HepG2 (cell line): ENCODE measurements around the gene GSTM4. TPM values are rescaled to one million over a fixed set of nuclear protein-coding genes. Genes with fewer than 3 reads are reported as not detected.

ENCODE experiments used
- ATAC-seq: fragments of 200-7000 bp; cut with Tn5 transposase; 3 replicates; pipeline ENCODE4 v1.9.1; 2020; ENCODE audit warnings: mild to moderate bottlenecking, moderate library complexity
- BruUV-seq: library from RNA; stranded (reverse); fragments of 400-500 nt; replicated peaks from 2 replicates; lab custom pipeline; 2021; lab: Mats Ljungman, UMichigan
- CTCF ChIA-PET: fragments of 300-600 bp; formaldehyde crosslinking; extraction: SDS; loops from one replicate; lab custom pipeline; 2021; ENCODE audit warnings: low total read pairs, inconsistent platforms, low intra/inter-chr PET ratio; lab: Yijun Ruan, JAX
- POLR2A ChIA-PET: fragments of 350-600 bp; sonication (Branson Sonifier 250); formaldehyde crosslinking; loops from one replicate; lab custom pipeline; 2020; ENCODE audit warnings: antibody characterized with exemption, inconsistent platforms; lab: Yijun Ruan, JAX
- DNase-seq: peaks from one replicate; pipeline ENCODE4 v3.0.0-alpha.2; 2015; ENCODE audit warnings: low spot score
- FAIRE-seq: peaks from 3 replicates; lab custom pipeline; 2011; peaks lifted over from hg19 to GRCh38; lab: Jason Lieb, UNC
- H2AFZ ChIP-seq: one replicate; pipeline ENCODE4 v1.6.1; 2011; ENCODE audit warnings: low read length, inconsistent platforms
- H3K27ac ChIP-seq: fragments of 300-600 bp; 3 replicates; pipeline ENCODE4 v1.8.0; 2011; ENCODE audit warnings: mixed run types, mild to moderate bottlenecking, mixed read lengths, low read length, inconsistent platforms; ENCODE audit not compliant: insufficient read depth; ENCODE audit errors: extremely low read length
- H3K27me3 ChIP-seq, 2 experiments: fragments of 200-600 bp in 1 of 2; 2 replicates in 1 of 2; 3 replicates in 1 of 2; pipeline versions ENCODE4 v1.6.0 to v1.8.0; 2011; ENCODE audit warnings: low read length in 2 of 2, mild to moderate bottlenecking in 2 of 2, moderate library complexity in 2 of 2, inconsistent platforms in 1 of 2; ENCODE audit not compliant: insufficient read depth in 2 of 2, control insufficient read depth in 1 of 2
- H3K36me3 ChIP-seq, 2 experiments: fragments of 200-600 bp in 1 of 2; replicated peaks in 1 of 2; 2 replicates in 1 of 2; 3 replicates in 1 of 2; pipeline versions ENCODE4 v1.5.1 to v1.8.0; 2011; ENCODE audit warnings: low read length in 2 of 2, inconsistent platforms in 1 of 2; ENCODE audit not compliant: insufficient read depth in 2 of 2, control insufficient read depth in 1 of 2
- H3K4me1 ChIP-seq: 2 replicates; pipeline ENCODE4 v1.5.1; 2012; ENCODE audit warnings: low read length, inconsistent platforms; ENCODE audit not compliant: insufficient read depth
- H3K4me2 ChIP-seq: 2 replicates; pipeline ENCODE4 v1.6.0; 2011; ENCODE audit warnings: low read depth, low read length, inconsistent platforms
- H3K4me3 ChIP-seq, 3 experiments: fragments of 200-600 bp in 1 of 3; sonication (generic), shearing (Covaris generic) in 1 of 3; replicated peaks in 1 of 3; 2 replicates each; pipeline ENCODE4 v1.5.1; 2011 to 2016; ENCODE audit warnings: low read length in 3 of 3, inconsistent platforms in 2 of 3, low read depth in 2 of 3, mild to moderate bottlenecking in 2 of 3, control low read depth in 1 of 3, mixed read lengths in 1 of 3; ENCODE audit not compliant: insufficient read depth in 1 of 3
- H3K79me2 ChIP-seq: one replicate; pipeline ENCODE4 v1.6.1; 2011; ENCODE audit warnings: low read length, inconsistent platforms; ENCODE audit not compliant: insufficient read depth
- H3K9ac ChIP-seq: 2 replicates; pipeline ENCODE4 v1.6.0; 2011; ENCODE audit warnings: mild to moderate bottlenecking, low read depth, low read length, inconsistent platforms; ENCODE audit not compliant: insufficient read depth
- H3K9me3 ChIP-seq: 2 replicates; pipeline ENCODE4 v1.5.1; 2012; ENCODE audit warnings: mild to moderate bottlenecking, low read length
- H4K20me1 ChIP-seq: 2 replicates; pipeline ENCODE4 v1.6.0; 2011; ENCODE audit warnings: inconsistent platforms, mild to moderate bottlenecking, low read length, moderate library complexity; ENCODE audit not compliant: insufficient read depth
- AHR ChIP-seq: IDR thresholded peaks from 2 replicates; pipeline ENCODE4 v1.6.1; 2018; ENCODE audit warnings: missing genetic modification reagents, missing compliant biosample characterization
- MAFG ChIP-seq: sonication (generic); formaldehyde crosslinking; IDR thresholded peaks from 2 replicates; pipeline ENCODE4 v1.5.1; 2020; ENCODE audit warnings: mild to moderate bottlenecking, missing genetic modification reagents
- PPARG ChIP-seq: conservative IDR thresholded peaks from 2 replicates; pipeline ENCODE4 v1.6.1; 2016; ENCODE audit warnings: missing biosample characterization, missing genetic modification reagents
- RFX5 ChIP-seq: IDR thresholded peaks from 2 replicates; pipeline ENCODE4 v1.6.1; 2011; ENCODE audit warnings: low read depth, low read length, improper control_type of control experiment
- RXRB ChIP-seq: IDR thresholded peaks from 2 replicates; pipeline ENCODE4 v1.6.1; 2016; ENCODE audit warnings: borderline replicate concordance, missing genetic modification reagents, missing compliant biosample characterization
- SP2 ChIP-seq: sonication (generic); formaldehyde crosslinking; IDR thresholded peaks from 2 replicates; pipeline ENCODE4 v1.5.1; 2020; ENCODE audit warnings: mild to moderate bottlenecking, missing genetic modification reagents
- YEATS2 ChIP-seq: sonication (generic); formaldehyde crosslinking; IDR thresholded peaks from 2 replicates; pipeline ENCODE4 v1.4.0; 2020; ENCODE audit warnings: missing genetic modification reagents, borderline replicate concordance
- ZBTB43 ChIP-seq: sonication (generic); formaldehyde crosslinking; conservative IDR thresholded peaks from 2 replicates; pipeline ENCODE4 v1.4.0; 2020; ENCODE audit warnings: missing genetic modification reagents
- ZFP36L2 ChIP-seq: sonication (generic); formaldehyde crosslinking; IDR thresholded peaks from 2 replicates; pipeline ENCODE4 v1.4.0; 2020; ENCODE audit warnings: missing genetic modification reagents
- ZNF547 ChIP-seq: sonication (generic); formaldehyde crosslinking; IDR thresholded peaks from 2 replicates; pipeline ENCODE4 v1.5.1; 2020; ENCODE audit warnings: mild to moderate bottlenecking, missing genetic modification reagents
- ZSCAN12 ChIP-seq: sonication (generic); formaldehyde crosslinking; IDR thresholded peaks from 2 replicates; pipeline ENCODE4 v1.9.0; 2021; ENCODE audit warnings: mild to moderate bottlenecking, missing genetic modification reagents
- WGBS: methylation state at CpG from one replicate; pipeline ENCODE4 v1.1.6; 2017; ENCODE audit warnings: low lambda C conversion rate; 5-methylcytosine and 5-hydroxymethylcytosine counted together
- in situ Hi-C: cut with HindIII; loops from 2 replicates; pipeline ENCODE4 v1.10.0; 2017; ENCODE audit warnings: low pct_unique_long_range_greater_than_20kb; ENCODE audit not compliant: extremely low pct_ligation_motif_present
- intact Hi-C: fragments of 100-400 bp; cut with micrococcal nuclease; formaldehyde crosslinking; loops from one replicate; pipeline ENCODE4 v1.10.0; 2022; ENCODE audit not compliant: unreplicated experiment
- polyA plus RNA-seq, 8 experiments: library from polyadenylated mRNA; depleted of rRNA in 3 of 8; stranded (reverse) in 7 of 8; unstranded in 1 of 8; fragments of >200 nt; fragmentation: Illumina TruSeq in 4 of 8; extraction: Trizol in 4 of 8; gene quantifications; 2 replicates each; pipeline versions ENCODE4 v1.2.1 to v1.2.3, GENCODE V29; 2011 to 2016; ENCODE audit warnings: low read depth in 4 of 8, missing spikeins in 1 of 8, mixed read lengths in 1 of 8; ENCODE audit not compliant: insufficient read depth in 1 of 8
- total RNA-seq, 5 experiments: library from RNA; depleted of rRNA; stranded (reverse); fragments of >200 nt; fragmentation: Illumina TruSeq; extraction: Trizol; gene quantifications; 2 replicates each; pipeline ENCODE4 v1.2.3, GENCODE V29; 2016; ENCODE audit warnings: low read depth in 1 of 5
- TF ChIP-seq, protein P1 (sequence below), 2 experiments: sonication (generic) in 1 of 2; formaldehyde crosslinking in 1 of 2; IDR thresholded peaks; 2 replicates each; pipeline versions ENCODE4 v1.4.0 to v1.6.1; 2016 to 2020; ENCODE audit warnings: borderline replicate concordance in 1 of 2, low read depth in 1 of 2, mild to moderate bottlenecking in 1 of 2, missing genetic modification reagents in 1 of 2

The GSTM4 gene
- total and polyA plus RNA-seq, 2 of the 13 experiments (the other 11 are each of a cell fraction or from before 2014, with no cell fraction given): 25.3 to 40.8 TPM

DNA sequence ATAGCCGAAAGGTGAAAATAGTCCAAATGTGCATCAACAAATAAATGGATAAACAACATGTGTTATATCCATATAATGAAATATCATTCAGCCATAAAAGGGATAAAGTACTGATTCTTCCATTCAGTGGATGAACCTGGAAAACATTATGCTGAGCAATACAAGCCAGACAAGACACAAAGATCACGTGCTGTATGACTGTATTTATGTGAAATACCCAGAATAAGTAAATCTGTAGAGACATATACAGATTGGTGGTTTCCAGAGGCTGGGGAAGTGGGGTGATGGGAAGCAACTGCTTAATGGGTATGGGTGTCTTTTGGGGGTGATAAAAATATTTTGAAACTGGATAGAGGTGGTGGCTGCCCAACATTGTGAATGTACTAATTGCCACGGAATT, 13.3 kb upstream of the GSTM4 start:
- no peak for FAIRE-seq
- BruUV-seq: no TSS peak
- H2AFZ ChIP-seq: no peak overlapping the region
- 12% methylated on average over 3 of the region's 3 CpGs for WGBS
- no peak for DNase-seq
- in situ Hi-C loops (loop anchor here (5.0 to 10.0 kb wide), 3 partner anchors 65 to 342 kb away; partner anchors contain the start of gene AHCYL1), intact Hi-C loops (loop anchor here (1.0 to 5.0 kb wide), 3 partner anchors 62 to 350 kb away; no protein-coding TSS in a partner anchor)
- H3K9me3 ChIP-seq: no peaks in the 10 kb centered on the region
- no peak overlapping the region for H3K4me3 ChIP-seq
- TF ChIP-seq ZSCAN12 (CRISPR knock-in tag) (no peak), YEATS2 (no peak), PPARG (no peak), ZBTB43 (no peak), RXRB (CRISPR knock-in tag) (no peak), MAFG (CRISPR knock-in tag) (no peak), SP2 (CRISPR knock-in tag) (no peak), ZFP36L2 (no peak), AHR (no peak), ZNF547 (no peak), RFX5 (no peak)
- TF ChIP-seq, protein P1, sequence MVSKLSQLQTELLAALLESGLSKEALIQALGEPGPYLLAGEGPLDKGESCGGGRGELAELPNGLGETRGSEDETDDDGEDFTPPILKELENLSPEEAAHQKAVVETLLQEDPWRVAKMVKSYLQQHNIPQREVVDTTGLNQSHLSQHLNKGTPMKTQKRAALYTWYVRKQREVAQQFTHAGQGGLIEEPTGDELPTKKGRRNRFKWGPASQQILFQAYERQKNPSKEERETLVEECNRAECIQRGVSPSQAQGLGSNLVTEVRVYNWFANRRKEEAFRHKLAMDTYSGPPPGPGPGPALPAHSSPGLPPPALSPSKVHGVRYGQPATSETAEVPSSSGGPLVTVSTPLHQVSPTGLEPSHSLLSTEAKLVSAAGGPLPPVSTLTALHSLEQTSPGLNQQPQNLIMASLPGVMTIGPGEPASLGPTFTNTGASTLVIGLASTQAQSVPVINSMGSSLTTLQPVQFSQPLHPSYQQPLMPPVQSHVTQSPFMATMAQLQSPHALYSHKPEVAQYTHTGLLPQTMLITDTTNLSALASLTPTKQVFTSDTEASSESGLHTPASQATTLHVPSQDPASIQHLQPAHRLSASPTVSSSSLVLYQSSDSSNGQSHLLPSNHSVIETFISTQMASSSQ (IDR thresholded peaks at IDR 0.05; ENCODE audit: low read depth): no peak
- TF ChIP-seq, protein P1 (CRISPR knock-in tag; IDR thresholded peaks at IDR 0.05; ENCODE audit: borderline replicate concordance): no peak
- H3K36me3 ChIP-seq: no peaks in the 10 kb centered on the region
- H3K27ac ChIP-seq: no peak overlapping the region
- no peak overlapping the region for H3K9ac ChIP-seq
- no peak for ATAC-seq
- H3K79me2 ChIP-seq: no peaks in the 10 kb centered on the region
- 0 out of 5 replicates have a peak, but pooled peaks cover 0 to 3% of the 10 kb centered on the region in 2 experiments for H3K27me3 ChIP-seq
- ChIA-PET POLR2A (no interaction called here), CTCF (interaction anchor here (1.2 to 2.6 kb wide), 5 partner anchors 61 to 133 kb away, joined by 3 to 26 read pairs (median 11); partner anchors contain the start of gene GNAI3)
- H4K20me1 ChIP-seq: no peaks in the 10 kb centered on the region
- H3K4me1 ChIP-seq: peaks cover 23% of the 10 kb centered on the region
- no peak overlapping the region for H3K4me2 ChIP-seq
